SK-N-SH (cell line): Measurements from ENCODE around the gene MIPOL1.

Experiments
- CHD2 ChIP-seq: fragments of 150-350 bp; IDR thresholded peaks from 2 replicates; pipeline ENCODE4 v1.6.1; 2018; ENCODE audit warnings: low read length; ENCODE audit not compliant: partially characterized antibody
- CTCF ChIP-seq: fragments of 200-600 bp; sonication (generic); IDR thresholded peaks from 2 replicates; pipeline ENCODE4 v1.6.1; 2017; ENCODE audit warnings: antibody characterized with exemption, mild to moderate bottlenecking, moderate library complexity
- FOXJ3 ChIP-seq: sonication (generic); formaldehyde crosslinking; IDR thresholded peaks from 2 replicates; pipeline ENCODE4 v1.5.1; 2020; ENCODE audit warnings: mild to moderate bottlenecking, missing genetic modification reagents
- FOXM1 ChIP-seq: IDR thresholded peaks from 2 replicates; pipeline ENCODE4 v1.4.0; 2012; ENCODE audit warnings: low read depth, mild to moderate bottlenecking
- JUND ChIP-seq: IDR thresholded peaks from 2 replicates; pipeline ENCODE4 v1.4.0; 2012
- MAX ChIP-seq: IDR thresholded peaks from 2 replicates; pipeline ENCODE4 v1.4.0; 2012; ENCODE audit warnings: low read depth
- POLR2AphosphoS5 ChIP-seq: IDR thresholded peaks from 2 replicates; pipeline ENCODE4 v1.6.1; 2012; ENCODE audit warnings: low read depth, low read length
- RAD21 ChIP-seq: IDR thresholded peaks from 2 replicates; pipeline ENCODE4 v1.6.1; 2012; ENCODE audit warnings: mild to moderate bottlenecking, low read length
- RFX5 ChIP-seq: IDR thresholded peaks from 2 replicates; pipeline ENCODE4 v1.6.1; 2012; ENCODE audit warnings: mild to moderate bottlenecking, improper control_type of control experiment, low read length
- YY1 ChIP-seq: IDR thresholded peaks from 2 replicates; pipeline ENCODE4 v1.4.0; 2012; ENCODE audit warnings: low read depth, mild to moderate bottlenecking
- ZBTB33 ChIP-seq: IDR thresholded peaks from 2 replicates; pipeline ENCODE4 v1.4.0; 2012; ENCODE audit warnings: low read depth, borderline replicate concordance

- TF ChIP-seq CTCF (no peak), CHD2 (no peak), FOXM1 (no peak), RAD21 (no peak), RFX5 (no peak), YY1 (no peak), POLR2AphosphoS5 (no peak), ZBTB33 (no peak), FOXJ3 (CRISPR knock-in tag) (no peak), JUND (no peak), MAX (no peak)
Measured at GRCh38 chr14:37253905-37254304, 56.2 kb downstream of the MIPOL1 start.
